ENCODE measurements around the gene WWOX. TPM values are rescaled to one million over a fixed set of nuclear protein-coding genes. Genes with fewer than 3 reads are reported as not detected.

Gene WWOX
- total RNA-seq, 1 donor = 24.2 TPM

- no peak for DNase-seq (ENCODE audit: low read depth)
- TF ChIP-seq CTCF (IDR thresholded peaks at IDR 0.05; ENCODE audit: insufficient read depth, low read length) = no peak
- H3K4me3 ChIP-seq (ENCODE audit: low read depth, low read length) = no peak overlapping the region
These were observed 178.0 kb downstream of the WWOX start for GRCh38 chr16:78277321-78278055.

- H3K4me3 ChIP-seq (ENCODE audit: low read depth, low read length) = no peak overlapping the region
- no peak for TF ChIP-seq CTCF (IDR thresholded peaks at IDR 0.05; ENCODE audit: insufficient read depth, low read length)
- DNase-seq (ENCODE audit: low read depth) = no peak
These were observed 178.6 kb downstream of the WWOX start for GRCh38 chr16:78278056-78278450.

GRCh38 chr16:78281115-78281514, 181.7 kb downstream of the WWOX start:
- no peak for TF ChIP-seq CTCF (IDR thresholded peaks at IDR 0.05; ENCODE audit: insufficient read depth, low read length)
- no peak for DNase-seq (ENCODE audit: low read depth)
- H3K4me3 ChIP-seq (ENCODE audit: low read depth, low read length) = no peak overlapping the region

DNA sequence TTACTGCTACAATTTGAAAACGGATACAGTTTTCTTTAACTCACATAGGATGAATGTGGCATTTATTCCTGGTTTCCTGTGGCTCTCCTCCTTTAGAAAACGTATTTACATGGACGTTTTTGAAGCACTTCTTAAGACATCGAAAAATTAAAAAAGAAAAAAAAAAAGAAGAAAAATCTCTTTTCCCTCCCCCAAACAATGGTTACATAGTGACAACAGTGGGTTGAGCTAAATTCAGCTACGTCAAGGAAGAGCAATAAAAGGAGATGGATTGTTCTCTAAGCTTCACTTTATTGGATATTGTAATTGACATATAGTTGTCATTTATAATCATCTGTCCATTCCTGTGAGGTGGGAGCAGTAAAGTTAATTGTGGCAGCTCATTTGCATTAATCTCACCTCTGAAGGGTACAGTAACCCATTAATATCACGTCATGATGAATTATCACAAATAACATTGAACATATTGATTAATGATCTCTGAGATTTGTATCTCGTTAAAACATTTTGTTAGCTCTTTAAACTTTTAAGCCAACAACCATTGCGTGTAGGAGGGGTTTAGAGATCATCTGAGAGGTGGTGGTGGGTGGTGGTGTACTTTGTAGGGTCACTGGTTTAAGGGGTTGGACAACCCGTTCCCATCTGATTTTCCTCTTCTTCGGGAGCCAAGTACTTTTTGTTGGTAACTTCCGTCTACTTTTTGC, 184.2 kb downstream of the WWOX start:
- H3K4me3 ChIP-seq (ENCODE audit: low read depth, low read length) = no peak overlapping the region
- no peak for TF ChIP-seq CTCF (IDR thresholded peaks at IDR 0.05; ENCODE audit: insufficient read depth, low read length)
- no peak for DNase-seq (ENCODE audit: low read depth)

DNA sequence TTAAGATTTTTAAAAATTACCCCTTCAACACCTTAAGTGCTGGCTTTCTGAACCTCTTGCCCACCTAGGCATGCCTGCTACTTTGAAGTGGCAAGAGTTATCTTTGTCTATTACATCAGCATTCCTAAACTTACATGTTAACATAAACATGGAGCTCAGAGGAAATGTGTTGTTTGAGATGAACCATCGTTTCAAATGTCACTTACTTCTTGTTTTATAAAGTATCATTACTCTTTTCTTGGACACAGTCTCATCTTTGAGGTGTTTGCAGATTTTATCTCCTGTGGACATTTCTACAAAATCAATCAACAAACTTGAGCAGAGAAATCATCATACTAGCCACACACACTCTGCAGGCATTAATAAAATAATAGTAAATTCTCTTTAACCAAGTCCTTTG, 184.9 kb downstream of the WWOX start:
- TF ChIP-seq CTCF (IDR thresholded peaks at IDR 0.05; ENCODE audit: insufficient read depth, low read length) = no peak
- no peak overlapping the region for H3K4me3 ChIP-seq (ENCODE audit: low read depth, low read length)
- no peak for DNase-seq (ENCODE audit: low read depth)

- no peak overlapping the region for H3K4me3 ChIP-seq (ENCODE audit: low read depth, low read length)
- DNase-seq (ENCODE audit: low read depth) = no peak
- no peak for TF ChIP-seq CTCF (IDR thresholded peaks at IDR 0.05; ENCODE audit: insufficient read depth, low read length)
These were observed 185.5 kb downstream of the WWOX start for GRCh38 chr16:78284957-78285434.
